IMR-90 (cell line): ENCODE results near the gene S100A5. TPM values are rescaled to one million over a fixed set of nuclear protein-coding genes. Genes with fewer than 3 reads are reported as not detected.

ENCODE experiments used
- ATAC-seq: fragments of 200-7000 bp; cut with Tn5 transposase; 2 replicates; pipeline ENCODE4 v1.9.1; 2020; ENCODE audit warnings: low read depth, mild to moderate bottlenecking, moderate library complexity
- BruUV-seq: library from RNA; stranded (reverse); fragments of 400-500 nt; replicated peaks from 2 replicates; lab custom pipeline; 2021; lab: Mats Ljungman, UMichigan
- CTCF ChIA-PET: fragments of 300-600 bp; formaldehyde crosslinking; extraction: SDS; loops from one replicate; lab custom pipeline; 2021; ENCODE audit warnings: antibody characterized with exemption; lab: Yijun Ruan, JAX
- POLR2A ChIA-PET: fragments of 300-600 bp; sonication (Branson Sonifier 250); formaldehyde crosslinking; loops from one replicate; lab custom pipeline; 2022; ENCODE audit warnings: antibody characterized with exemption; ENCODE audit not compliant: unreplicated experiment; lab: Charles Lee
- DNase-seq: peaks from one replicate; pipeline ENCODE4 v3.0.0; 2013
- H2AFZ ChIP-seq: replicated peaks from 2 replicates; pipeline ENCODE3; 2013; ENCODE audit warnings: low read length, mild to moderate bottlenecking; ENCODE audit not compliant: poor library complexity
- H2AK5ac ChIP-seq: 2 replicates; pipeline ENCODE4 v1.6.1; 2013; ENCODE audit warnings: low read depth, low read length, inconsistent platforms
- H2AK9ac ChIP-seq: replicated peaks from 2 replicates; pipeline ENCODE3; 2013; ENCODE audit warnings: mild to moderate bottlenecking, low read depth, low read length, moderate library complexity; ENCODE audit not compliant: poor library complexity
- H2BK120ac ChIP-seq: 2 replicates; pipeline ENCODE4 v1.6.1; 2013; ENCODE audit warnings: low read depth, low read length, inconsistent platforms
- H2BK15ac ChIP-seq: 3 replicates; pipeline ENCODE4 v1.6.1; 2013; ENCODE audit warnings: low read depth, low read length, inconsistent platforms
- H2BK20ac ChIP-seq: 2 replicates; pipeline ENCODE4 v1.6.1; 2013; ENCODE audit warnings: low read depth, mild to moderate bottlenecking, inconsistent platforms, low read length, moderate library complexity
- H2BK5ac ChIP-seq: 2 replicates; pipeline ENCODE4 v1.6.1; 2013; ENCODE audit warnings: mild to moderate bottlenecking, low read depth, low read length, inconsistent platforms; ENCODE audit not compliant: poor library complexity, severe bottlenecking
- H3K14ac ChIP-seq: replicated peaks from 2 replicates; pipeline ENCODE4 v1.6.1; 2013; ENCODE audit warnings: low read depth, low read length, inconsistent platforms
- H3K18ac ChIP-seq: 2 replicates; pipeline ENCODE4 v1.6.1; 2013; ENCODE audit warnings: low read depth, low read length, control low read depth
- H3K23ac ChIP-seq: 2 replicates; pipeline ENCODE4 v1.6.1; 2013; ENCODE audit warnings: low read depth, low read length, inconsistent platforms
- H3K27ac ChIP-seq: 2 replicates; pipeline ENCODE4 v1.5.1; 2013; ENCODE audit warnings: mild to moderate bottlenecking, control low read depth, low read length; ENCODE audit not compliant: insufficient read depth
- H3K27me3 ChIP-seq: 2 replicates; pipeline ENCODE4 v1.6.1; 2013; ENCODE audit warnings: low read length; ENCODE audit not compliant: control insufficient read depth, insufficient read depth
- H3K36me3 ChIP-seq: 2 replicates; pipeline ENCODE4 v1.6.1; 2013; ENCODE audit warnings: low read length, mixed read lengths; ENCODE audit not compliant: control insufficient read depth, insufficient read depth
- H3K4ac ChIP-seq: 2 replicates; pipeline ENCODE4 v1.6.1; 2013; ENCODE audit warnings: low read depth, low read length, inconsistent platforms
- H3K4me1 ChIP-seq: 2 replicates; pipeline ENCODE4 v1.6.1; 2013; ENCODE audit warnings: low read length, mixed read lengths; ENCODE audit not compliant: control insufficient read depth, insufficient read depth
- H3K4me2 ChIP-seq: 2 replicates; pipeline ENCODE4 v1.6.1; 2013; ENCODE audit warnings: low read depth, mild to moderate bottlenecking, control low read depth, low read length, moderate library complexity
- H3K4me3 ChIP-seq: 2 replicates; pipeline ENCODE4 v1.5.1; 2013; ENCODE audit warnings: low read depth, mild to moderate bottlenecking, control low read depth, low read length, moderate library complexity; ENCODE audit not compliant: insufficient read depth
- H3K56ac ChIP-seq: 2 replicates; pipeline ENCODE4 v1.6.1; 2013; ENCODE audit warnings: low read length, inconsistent platforms; ENCODE audit not compliant: insufficient read depth; ENCODE audit errors: extremely low read depth
- H3K79me1 ChIP-seq, 2 experiments: 2 replicates each; pipeline ENCODE4 v1.6.1; 2013; ENCODE audit warnings: low read length in 2 of 2, inconsistent platforms in 1 of 2, low read depth in 1 of 2
- H3K9ac ChIP-seq: 2 replicates; pipeline ENCODE4 v1.6.1; 2013; ENCODE audit warnings: low read depth, low read length, control low read depth
- H3K9me1 ChIP-seq: 2 replicates; pipeline ENCODE4 v1.6.1; 2013; ENCODE audit warnings: low read length, inconsistent platforms; ENCODE audit not compliant: insufficient read depth
- H3K9me3 ChIP-seq: 2 replicates; pipeline ENCODE4 v1.6.1; 2013; ENCODE audit warnings: low read length; ENCODE audit not compliant: control insufficient read depth, insufficient read depth
- H4K20me1 ChIP-seq: 2 replicates; pipeline ENCODE4 v1.6.1; 2013; ENCODE audit warnings: low read length, inconsistent platforms; ENCODE audit not compliant: insufficient read depth
- H4K5ac ChIP-seq: 2 replicates; pipeline ENCODE4 v1.6.1; 2013; ENCODE audit warnings: mild to moderate bottlenecking, low read depth, low read length, control low read depth
- H4K8ac ChIP-seq, 2 experiments: 2 replicates each; pipeline ENCODE4 v1.6.1; 2013; ENCODE audit warnings: low read depth in 2 of 2, low read length in 2 of 2, control low read depth in 1 of 2, inconsistent platforms in 1 of 2
- H4K91ac ChIP-seq: 2 replicates; pipeline ENCODE4 v1.6.1; 2013; ENCODE audit warnings: low read depth, low read length, inconsistent platforms; ENCODE audit not compliant: insufficient read depth
- RCOR1 ChIP-seq: IDR thresholded peaks from 2 replicates; pipeline ENCODE4 v1.6.1; 2012; ENCODE audit warnings: mild to moderate bottlenecking, low read length, improper control_type of control experiment; ENCODE audit not compliant: insufficient replicate concordance
- whole genome bisulfite sequencing, 2 experiments: methylation state at CpG; one replicate each; pipeline versions ENCODE4 v1.1.5 to v1.1.7; 2013; ENCODE audit warnings: missing lambda C conversion rate in 2 of 2; ENCODE audit not compliant: insufficient read length in 1 of 2; ENCODE audit errors: extremely low coverage in 2 of 2; 5-methylcytosine and 5-hydroxymethylcytosine counted together
- dilution Hi-C: fragments of 300-500 bp; cut with HindIII; formaldehyde crosslinking; loops from one replicate; pipeline ENCODE4 v1.14.3; 2018; ENCODE audit warnings: low sequenced_read_pairs; ENCODE audit not compliant: unreplicated experiment
- in situ Hi-C: fragments of 300-500 bp; cut with MboI; formaldehyde crosslinking; loops from 3 replicates; pipeline ENCODE4 v1.14.3; 2019; ENCODE audit warnings: low sequenced_read_pairs, inconsistent platforms, mixed read lengths
- intact Hi-C: fragments of 100-400 bp; cut with micrococcal nuclease; formaldehyde crosslinking; loops from 2 replicates; pipeline ENCODE4 v1.10.0; 2022
- polyA plus RNA-seq, 3 experiments: library from polyadenylated mRNA; depleted of rRNA; stranded (reverse); fragments of >200 nt; gene quantifications; 2 replicates each; pipeline ENCODE4 v1.2.3, GENCODE V29; 2012; ENCODE audit warnings: low replicate concordance in 1 of 3
- total RNA-seq: library from RNA; depleted of rRNA; stranded (reverse); fragments of >200 nt; gene quantifications from 2 replicates; pipeline ENCODE4 v1.2.3, GENCODE V29; 2012
- TF ChIP-seq, protein P1 (sequence below): fragments of 150-350 bp; IDR thresholded peaks from 2 replicates; pipeline ENCODE4 v1.6.1; 2017; ENCODE audit warnings: mild to moderate bottlenecking, antibody characterized with exemption, low read length, low read depth

The S100A5 gene
- total and polyA plus RNA-seq, 2 of the 4 experiments (the other 2 are of a cell fraction): 0.27 TPM; not detected in 1

DNA sequence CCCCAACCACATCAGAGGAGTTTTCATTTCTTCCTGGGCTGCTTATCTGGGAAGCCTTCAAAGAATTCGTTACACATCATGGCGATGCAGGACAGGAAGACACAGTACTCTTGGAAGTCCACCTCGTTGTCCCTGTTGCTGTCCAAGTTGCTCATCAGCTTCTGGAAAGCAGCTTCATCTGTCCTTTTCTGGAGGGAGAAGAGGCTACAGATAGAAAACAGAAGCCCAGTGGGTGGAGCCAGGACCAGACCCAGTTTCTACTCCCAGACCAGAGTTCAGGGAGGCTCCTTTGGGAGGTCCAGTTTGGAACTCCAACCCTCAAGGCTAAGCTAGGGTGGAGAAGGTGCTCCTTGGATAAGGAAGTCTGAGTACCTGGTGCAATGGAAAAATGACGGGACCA is 3.0 kb upstream of the S100A5 start:
- Histone ChIP-seq H2BK15ac (peak overlapping the region; percentile 79; the same call in 2 of the 3 replicates), H3K9ac (no peak overlapping the region), H3K56ac (no peak overlapping the region), H3K14ac (no peak overlapping the region; the same call in 1 of the 2 replicates), H3K9me3 (no peaks in the 10 kb centered on the region), H2BK20ac (no peak overlapping the region), H4K20me1 (no peaks in the 10 kb centered on the region), H2AK9ac (no peak overlapping the region), H3K27ac (no peak overlapping the region), H2BK5ac (no peak overlapping the region), H4K8ac (no peak overlapping the region), H2AK5ac (peak overlapping the region; percentile 21; the same call in 1 of the 2 replicates), H3K4ac (peak overlapping the region; percentile 60), H3K23ac (no peak overlapping the region), H3K4me1 (peaks cover 38% of the 10 kb centered on the region), H3K4me3 (no peak overlapping the region), H4K5ac (no peak overlapping the region; the same call in 1 of the 2 replicates), H3K79me1 (peaks cover 0 to 40% of the 10 kb centered on the region in 2 experiments; a peak in 3 of 4 replicates), H3K9me1 (peaks cover 50% of the 10 kb centered on the region), H2BK120ac (0 out of 2 replicates have a peak overlapping the region, but pooled peaks have one; percentile 97), H3K4me2 (no peak overlapping the region), H3K27me3 (no peaks in the 10 kb centered on the region), H3K36me3 (no peaks in the 10 kb centered on the region), H4K91ac (0 out of 2 replicates have a peak overlapping the region, but pooled peaks have one; percentile 4), H2AFZ (no peak overlapping the region), H3K18ac (no peak overlapping the region)
- BruUV-seq: no TSS peak
- intact Hi-C loops: no loop called here
- ChIA-PET CTCF (no interaction called here), POLR2A (interaction anchor here (0.5 to 1.8 kb wide), 2 partner anchors 9 to 216 kb away, joined by 5 to 8 read pairs; no protein-coding TSS in a partner anchor)
- in situ Hi-C loops: loop anchor here (25.0 kb wide), 1 partner anchor 419 kb away; the partner anchor contains the start of genes CREB3L4, CRTC2 and SLC39A1
- no peak for DNase-seq
- ATAC-seq: no peak
- 80% methylated on average over 2 of the region's 4 CpGs; no CpG with 5 or more reads in 1 of the 2 experiments for WGBS, 2 experiments
- dilution Hi-C loops: no loop called here
- TF ChIP-seq, protein P1, sequence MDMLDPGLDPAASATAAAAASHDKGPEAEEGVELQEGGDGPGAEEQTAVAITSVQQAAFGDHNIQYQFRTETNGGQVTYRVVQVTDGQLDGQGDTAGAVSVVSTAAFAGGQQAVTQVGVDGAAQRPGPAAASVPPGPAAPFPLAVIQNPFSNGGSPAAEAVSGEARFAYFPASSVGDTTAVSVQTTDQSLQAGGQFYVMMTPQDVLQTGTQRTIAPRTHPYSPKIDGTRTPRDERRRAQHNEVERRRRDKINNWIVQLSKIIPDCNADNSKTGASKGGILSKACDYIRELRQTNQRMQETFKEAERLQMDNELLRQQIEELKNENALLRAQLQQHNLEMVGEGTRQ: no peak
- no peak for TF ChIP-seq RCOR1
